ENCODE results near the gene PLEKHN1.

Gene PLEKHN1

DNA sequence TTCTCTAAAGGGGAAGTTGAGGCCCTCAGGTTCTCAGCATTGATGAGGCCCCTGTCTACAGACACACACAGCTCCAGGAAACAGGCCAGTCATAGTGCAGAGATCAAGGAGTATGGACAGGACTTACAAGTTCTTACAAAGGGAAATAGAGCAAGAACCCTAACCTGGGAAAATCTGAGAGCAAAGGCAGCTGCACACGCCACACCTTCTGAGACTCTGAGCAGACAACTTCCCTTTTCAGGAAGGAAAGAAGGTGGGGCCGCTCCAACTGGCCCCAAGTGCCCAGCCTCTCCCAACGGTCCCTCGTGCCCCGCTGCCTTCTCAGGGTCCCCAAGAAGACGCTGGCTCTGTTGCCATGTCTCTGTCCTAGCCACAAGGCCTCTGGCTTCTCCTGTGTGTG lies 10.8 kb upstream of the PLEKHN1 start:
- H3K4me3 ChIP-seq (ENCODE audit: low read depth, low read length), result no peak overlapping the region
- TF ChIP-seq, protein P1, sequence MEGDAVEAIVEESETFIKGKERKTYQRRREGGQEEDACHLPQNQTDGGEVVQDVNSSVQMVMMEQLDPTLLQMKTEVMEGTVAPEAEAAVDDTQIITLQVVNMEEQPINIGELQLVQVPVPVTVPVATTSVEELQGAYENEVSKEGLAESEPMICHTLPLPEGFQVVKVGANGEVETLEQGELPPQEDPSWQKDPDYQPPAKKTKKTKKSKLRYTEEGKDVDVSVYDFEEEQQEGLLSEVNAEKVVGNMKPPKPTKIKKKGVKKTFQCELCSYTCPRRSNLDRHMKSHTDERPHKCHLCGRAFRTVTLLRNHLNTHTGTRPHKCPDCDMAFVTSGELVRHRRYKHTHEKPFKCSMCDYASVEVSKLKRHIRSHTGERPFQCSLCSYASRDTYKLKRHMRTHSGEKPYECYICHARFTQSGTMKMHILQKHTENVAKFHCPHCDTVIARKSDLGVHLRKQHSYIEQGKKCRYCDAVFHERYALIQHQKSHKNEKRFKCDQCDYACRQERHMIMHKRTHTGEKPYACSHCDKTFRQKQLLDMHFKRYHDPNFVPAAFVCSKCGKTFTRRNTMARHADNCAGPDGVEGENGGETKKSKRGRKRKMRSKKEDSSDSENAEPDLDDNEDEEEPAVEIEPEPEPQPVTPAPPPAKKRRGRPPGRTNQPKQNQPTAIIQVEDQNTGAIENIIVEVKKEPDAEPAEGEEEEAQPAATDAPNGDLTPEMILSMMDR (IDR thresholded peaks at IDR 0.05; ENCODE audit: insufficient read depth, low read depth, low read length, missing control alignments), result no peak
- DNase-seq (ENCODE audit: low read depth), result no peak

DNA sequence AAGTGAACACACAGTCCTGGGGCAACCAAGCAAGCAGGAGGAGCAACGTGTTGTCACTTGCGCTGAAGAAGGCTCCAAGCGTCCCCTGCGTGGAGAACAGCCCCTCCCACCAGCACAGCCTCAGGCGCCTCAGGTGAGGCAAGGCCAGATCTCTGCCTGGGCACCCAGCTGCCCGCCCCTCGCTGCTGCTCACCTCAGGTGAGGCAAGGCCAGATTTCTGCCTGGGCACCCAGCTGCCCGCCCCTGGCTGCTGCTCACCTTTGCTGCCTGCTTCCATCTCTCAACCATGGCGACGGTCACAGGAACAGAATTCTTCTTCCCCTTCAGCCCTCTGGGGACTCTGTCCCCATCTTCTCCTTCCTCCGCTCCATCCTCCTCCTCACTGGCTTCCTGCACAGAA lies 9.6 kb upstream of the PLEKHN1 start:
- H3K4me3 ChIP-seq (ENCODE audit: low read depth, low read length), result no peak overlapping the region
- TF ChIP-seq, protein P1 (IDR thresholded peaks at IDR 0.05; ENCODE audit: insufficient read depth, low read depth, low read length, missing control alignments), result no peak
- no peak for DNase-seq (ENCODE audit: low read depth)

DNA sequence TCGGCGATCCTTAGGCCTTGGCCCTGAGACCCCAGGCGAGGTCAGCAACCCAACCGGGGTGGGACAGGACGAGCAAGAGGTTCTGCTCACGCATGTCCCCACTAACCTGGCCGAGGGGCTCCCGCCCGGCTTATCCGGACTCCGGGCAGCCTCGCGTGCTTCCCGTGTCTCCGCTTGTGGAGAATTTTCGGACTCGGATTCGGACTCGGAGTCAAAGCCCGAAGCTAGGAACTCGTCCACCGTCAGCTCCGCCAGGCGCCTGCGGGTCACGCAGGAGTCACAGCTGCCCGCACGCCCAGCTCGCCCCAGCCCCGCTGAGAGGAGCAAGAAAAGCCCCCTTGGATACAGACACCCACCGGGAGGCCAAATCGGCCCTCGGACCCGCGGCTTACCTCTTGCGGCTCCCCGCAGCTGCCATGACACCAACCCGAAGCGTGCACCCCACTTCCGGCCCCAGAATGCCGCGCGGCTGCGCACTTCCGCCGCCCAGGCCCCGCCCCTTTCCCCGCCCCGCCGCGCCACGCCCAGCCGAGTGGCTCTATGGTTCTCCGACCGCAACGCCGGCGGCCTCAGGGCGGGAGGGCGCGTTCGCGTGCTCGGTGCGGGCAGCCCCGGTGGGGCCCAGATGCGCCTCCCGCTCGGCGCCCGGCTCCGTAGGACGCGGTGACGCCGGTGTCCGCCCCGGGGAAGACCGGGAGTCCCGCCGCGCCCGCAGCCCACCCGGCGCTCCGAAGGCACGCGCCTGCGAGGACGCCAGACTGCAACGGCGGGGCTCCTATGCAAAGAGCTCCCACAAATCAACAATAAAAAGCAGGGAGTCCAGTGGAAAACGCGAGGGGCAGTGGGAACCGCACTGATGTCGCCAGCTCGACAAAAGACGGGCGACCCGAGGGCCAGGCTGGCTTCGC lies 7.2 kb upstream of the PLEKHN1 start, which contains the start of gene NOC2L:
TSS of gene NOC2L (minus strand) at position 434 of the 908 bp plus-strand sequence. CDS start at position 418, 16 bp downstream.
- peak; percentile 94 for DNase-seq (ENCODE audit: low read depth)
- H3K4me3 ChIP-seq (ENCODE audit: low read depth, low read length), result peak within 1 kb of the TSS; percentile 93
- TF ChIP-seq, protein P1 (IDR thresholded peaks at IDR 0.05; ENCODE audit: insufficient read depth, low read depth, low read length, missing control alignments), result no peak

DNA sequence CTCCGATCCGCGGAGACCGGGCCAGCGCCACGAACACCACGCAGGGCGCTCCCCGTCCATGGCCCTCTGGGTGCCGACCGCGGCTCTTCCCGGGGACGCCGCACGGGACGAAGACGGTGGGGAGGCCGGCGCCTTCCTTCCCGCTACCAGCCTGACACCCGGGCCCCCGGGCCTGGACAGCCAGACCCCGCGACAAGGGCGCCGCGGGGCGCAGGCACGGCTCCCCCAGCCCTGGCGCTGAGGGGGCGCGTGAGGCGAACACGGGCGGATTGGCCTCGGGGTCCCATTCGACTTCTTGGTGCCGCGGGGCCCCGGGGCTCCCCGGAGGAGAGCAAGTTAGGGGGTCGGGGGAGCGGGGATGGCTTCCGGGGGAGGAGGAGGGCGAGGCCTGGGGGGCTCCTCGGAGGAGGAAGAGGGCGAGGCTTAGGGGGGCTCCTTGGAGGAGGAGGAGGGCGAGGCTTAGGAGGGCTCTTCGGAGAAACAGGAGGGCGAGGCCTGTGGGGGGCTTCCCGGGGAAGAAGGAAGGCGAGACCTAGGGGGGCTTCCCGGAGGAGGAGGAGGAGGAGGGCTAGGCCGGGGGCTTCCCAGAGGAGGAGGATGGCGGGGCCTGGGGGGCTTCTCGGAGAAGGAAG lies 6.4 kb upstream of the PLEKHN1 start:
- no peak for DNase-seq (ENCODE audit: low read depth)
- peak overlapping the region; percentile 58 for H3K4me3 ChIP-seq (ENCODE audit: low read depth, low read length)
- TF ChIP-seq, protein P1 (IDR thresholded peaks at IDR 0.05; ENCODE audit: insufficient read depth, low read depth, low read length, missing control alignments), result no peak

DNA sequence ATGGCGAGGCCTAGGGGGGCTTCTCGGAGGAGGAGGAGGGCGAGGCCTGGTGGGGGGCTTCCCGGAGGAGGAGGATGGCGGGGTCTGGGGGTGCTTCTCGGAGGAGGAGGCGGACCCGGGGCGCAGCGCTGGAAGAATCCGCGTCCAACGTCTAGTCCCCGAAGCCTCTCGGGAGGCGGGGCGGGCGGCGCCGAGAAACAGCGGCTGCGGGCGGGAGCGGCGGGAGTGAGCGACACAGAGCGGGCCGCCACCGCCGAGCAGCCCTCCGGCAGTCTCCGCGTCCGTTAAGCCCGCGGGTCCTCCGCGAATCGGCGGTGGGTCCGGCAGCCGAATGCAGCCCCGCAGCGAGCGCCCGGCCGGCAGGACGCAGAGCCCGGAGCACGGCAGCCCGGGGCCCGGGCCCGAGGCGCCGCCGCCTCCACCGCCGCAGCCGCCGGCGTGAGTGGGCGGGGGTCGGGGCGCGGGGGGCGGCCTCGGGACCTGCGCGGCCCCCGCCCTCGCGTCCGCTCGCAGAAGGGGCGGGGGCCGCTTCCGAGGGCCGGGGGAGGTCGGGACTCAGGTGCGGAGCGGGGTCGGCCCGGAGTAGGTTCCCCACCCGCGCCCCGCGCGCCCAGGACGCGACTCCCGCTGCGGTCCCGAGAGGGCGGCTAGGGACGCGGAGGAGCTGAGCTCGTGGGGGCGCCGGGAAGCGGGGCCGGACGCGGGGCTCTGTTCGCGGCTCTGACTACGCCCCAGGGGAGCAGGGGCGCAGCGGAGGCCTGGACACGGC lies 5.7 kb upstream of the PLEKHN1 start, which contains the start of gene KLHL17:
TSS of gene KLHL17 (plus strand) at position 222 of the 769 bp plus-strand sequence. CDS start at position 332, 110 bp downstream.
- TF ChIP-seq, protein P1 (IDR thresholded peaks at IDR 0.05; ENCODE audit: insufficient read depth, low read depth, low read length, missing control alignments), result no peak
- H3K4me3 ChIP-seq (ENCODE audit: low read depth, low read length), result peak within 1 kb of the TSS; percentile 58
- peak; percentile 84 for DNase-seq (ENCODE audit: low read depth)

DNA sequence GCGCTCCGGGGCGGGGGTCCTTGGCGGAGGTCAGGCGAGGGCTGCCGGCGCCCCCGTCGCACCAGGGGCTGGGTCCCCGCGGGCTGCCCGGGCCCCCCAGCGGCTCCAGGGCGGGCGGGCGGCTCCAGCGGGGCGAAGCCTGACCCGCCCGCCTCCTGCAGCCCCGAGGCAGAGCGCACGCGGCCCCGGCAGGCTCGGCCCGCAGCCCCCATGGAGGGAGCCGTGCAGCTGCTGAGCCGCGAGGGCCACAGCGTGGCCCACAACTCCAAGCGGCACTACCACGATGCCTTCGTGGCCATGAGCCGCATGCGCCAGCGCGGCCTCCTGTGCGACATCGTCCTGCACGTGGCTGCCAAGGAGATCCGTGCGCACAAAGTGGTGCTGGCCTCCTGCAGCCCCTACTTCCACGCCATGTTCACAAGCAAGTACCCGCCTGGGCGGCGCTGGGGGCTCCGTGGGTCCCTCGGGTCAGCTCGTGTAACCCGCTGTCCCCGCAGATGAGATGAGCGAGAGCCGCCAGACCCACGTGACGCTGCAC lies 5.1 kb upstream of the PLEKHN1 start:
- DNase-seq (ENCODE audit: low read depth), result no peak
- TF ChIP-seq, protein P1 (IDR thresholded peaks at IDR 0.05; ENCODE audit: insufficient read depth, low read depth, low read length, missing control alignments), result no peak
- peak overlapping the region; percentile 58 for H3K4me3 ChIP-seq (ENCODE audit: low read depth, low read length)
